Ishikawa (cell line): ENCODE measurements around the gene KCNJ9.
A peak's percentile ranks its signal among the peaks of the same experiment; 100 is the strongest.

Experiments
- CEBPB ChIP-seq: IDR thresholded peaks from 2 replicates; pipeline ENCODE4 v1.6.1; 2012
- CREB1 ChIP-seq: IDR thresholded peaks from 2 replicates; pipeline ENCODE4 v1.6.1; 2012; ENCODE audit warnings: low read depth
- EGR1 ChIP-seq: IDR thresholded peaks from 2 replicates; pipeline ENCODE4 v1.6.1; 2012
- EP300 ChIP-seq: IDR thresholded peaks from 2 replicates; pipeline ENCODE4 v1.6.1; 2012; ENCODE audit warnings: borderline replicate concordance
- FOXM1 ChIP-seq: IDR thresholded peaks from 2 replicates; pipeline ENCODE4 v1.6.1; 2012; ENCODE audit warnings: low read depth, borderline replicate concordance
- NFIC ChIP-seq: IDR thresholded peaks from 2 replicates; pipeline ENCODE4 v1.6.1; 2012
- RAD21 ChIP-seq: IDR thresholded peaks from 2 replicates; pipeline ENCODE4 v1.6.1; 2012; ENCODE audit warnings: low read depth
- TAF1 ChIP-seq: IDR thresholded peaks from 2 replicates; pipeline ENCODE4 v1.6.1; 2012; ENCODE audit warnings: low read depth, mild to moderate bottlenecking
- TCF12 ChIP-seq: IDR thresholded peaks from 2 replicates; pipeline ENCODE4 v1.6.1; 2012; ENCODE audit warnings: low read depth
- TEAD4 ChIP-seq: IDR thresholded peaks from 2 replicates; pipeline ENCODE4 v1.6.1; 2012
- YY1 ChIP-seq: IDR thresholded peaks from 2 replicates; pipeline ENCODE4 v1.6.1; 2012; ENCODE audit warnings: low read depth
- ZBTB7A ChIP-seq: IDR thresholded peaks from 2 replicates; pipeline ENCODE4 v1.6.1; 2012; ENCODE audit warnings: low read depth
- TF ChIP-seq, protein P1 (sequence below): IDR thresholded peaks from 2 replicates; pipeline ENCODE4 v1.6.1; 2012
- TF ChIP-seq, protein P2 (sequence below): IDR thresholded peaks from 2 replicates; pipeline ENCODE4 v1.6.1; 2012
- TF ChIP-seq, protein P3 (sequence below): IDR thresholded peaks from 2 replicates; pipeline ENCODE4 v1.6.1; 2012; ENCODE audit warnings: low read depth, mild to moderate bottlenecking

Gene KCNJ9

DNA sequence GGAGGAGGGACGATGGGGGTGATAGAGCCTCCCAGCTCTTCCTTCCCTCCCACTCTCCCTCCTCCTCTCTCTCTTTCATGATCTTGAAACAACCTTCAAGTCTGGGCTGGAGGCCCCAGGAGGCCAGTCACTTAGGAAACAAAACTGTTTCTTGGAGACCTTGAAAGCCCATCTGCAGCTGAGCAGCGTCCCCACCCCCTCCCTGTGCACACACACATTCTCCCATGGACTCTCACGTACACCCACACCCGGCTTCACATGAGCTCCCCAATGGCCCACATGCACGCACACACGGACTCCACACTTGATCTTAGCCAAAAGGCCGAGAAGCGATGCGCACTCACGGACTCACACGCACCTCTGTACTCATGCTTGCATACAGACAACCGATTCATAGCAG is 31.0 kb downstream of the KCNJ9 start:
- TF ChIP-seq NFIC (no peak), YY1 (no peak), TEAD4 (no peak), EP300 (no peak)
- TF ChIP-seq, protein P1, sequence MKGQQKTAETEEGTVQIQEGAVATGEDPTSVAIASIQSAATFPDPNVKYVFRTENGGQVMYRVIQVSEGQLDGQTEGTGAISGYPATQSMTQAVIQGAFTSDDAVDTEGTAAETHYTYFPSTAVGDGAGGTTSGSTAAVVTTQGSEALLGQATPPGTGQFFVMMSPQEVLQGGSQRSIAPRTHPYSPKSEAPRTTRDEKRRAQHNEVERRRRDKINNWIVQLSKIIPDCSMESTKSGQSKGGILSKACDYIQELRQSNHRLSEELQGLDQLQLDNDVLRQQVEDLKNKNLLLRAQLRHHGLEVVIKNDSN = no peak
- TF ChIP-seq, protein P2, sequence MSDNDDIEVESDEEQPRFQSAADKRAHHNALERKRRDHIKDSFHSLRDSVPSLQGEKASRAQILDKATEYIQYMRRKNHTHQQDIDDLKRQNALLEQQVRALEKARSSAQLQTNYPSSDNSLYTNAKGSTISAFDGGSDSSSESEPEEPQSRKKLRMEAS = no peak

DNA sequence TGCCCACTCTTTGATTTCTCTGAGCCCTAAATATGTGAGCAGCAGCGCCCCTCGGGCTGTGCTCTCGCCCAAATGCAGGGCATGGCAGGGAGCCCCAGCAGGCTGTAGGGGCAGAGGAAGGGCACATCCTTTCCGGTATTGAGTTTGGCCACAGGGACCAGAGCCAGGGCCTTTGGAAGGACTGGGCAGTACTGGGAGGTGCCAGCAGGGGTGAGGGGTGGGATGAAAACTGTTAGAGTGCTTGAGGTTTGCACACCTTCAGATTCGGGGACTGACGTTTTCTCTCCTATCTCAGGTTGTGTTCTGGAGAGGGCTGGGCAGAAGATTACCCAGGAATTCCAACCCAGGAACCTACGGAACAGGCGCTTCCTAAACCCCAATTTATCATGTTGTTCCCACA is 32.1 kb downstream of the KCNJ9 start:
- TF ChIP-seq, protein P2 = no peak
- TF ChIP-seq CEBPB (no peak), TCF12 (no peak), RAD21 (no peak), TEAD4 (no peak), EGR1 (no peak), CREB1 (no peak), ZBTB7A (no peak), NFIC (no peak), TAF1 (no peak), FOXM1 (no peak), EP300 (no peak), YY1 (no peak)
- TF ChIP-seq, protein P3, sequence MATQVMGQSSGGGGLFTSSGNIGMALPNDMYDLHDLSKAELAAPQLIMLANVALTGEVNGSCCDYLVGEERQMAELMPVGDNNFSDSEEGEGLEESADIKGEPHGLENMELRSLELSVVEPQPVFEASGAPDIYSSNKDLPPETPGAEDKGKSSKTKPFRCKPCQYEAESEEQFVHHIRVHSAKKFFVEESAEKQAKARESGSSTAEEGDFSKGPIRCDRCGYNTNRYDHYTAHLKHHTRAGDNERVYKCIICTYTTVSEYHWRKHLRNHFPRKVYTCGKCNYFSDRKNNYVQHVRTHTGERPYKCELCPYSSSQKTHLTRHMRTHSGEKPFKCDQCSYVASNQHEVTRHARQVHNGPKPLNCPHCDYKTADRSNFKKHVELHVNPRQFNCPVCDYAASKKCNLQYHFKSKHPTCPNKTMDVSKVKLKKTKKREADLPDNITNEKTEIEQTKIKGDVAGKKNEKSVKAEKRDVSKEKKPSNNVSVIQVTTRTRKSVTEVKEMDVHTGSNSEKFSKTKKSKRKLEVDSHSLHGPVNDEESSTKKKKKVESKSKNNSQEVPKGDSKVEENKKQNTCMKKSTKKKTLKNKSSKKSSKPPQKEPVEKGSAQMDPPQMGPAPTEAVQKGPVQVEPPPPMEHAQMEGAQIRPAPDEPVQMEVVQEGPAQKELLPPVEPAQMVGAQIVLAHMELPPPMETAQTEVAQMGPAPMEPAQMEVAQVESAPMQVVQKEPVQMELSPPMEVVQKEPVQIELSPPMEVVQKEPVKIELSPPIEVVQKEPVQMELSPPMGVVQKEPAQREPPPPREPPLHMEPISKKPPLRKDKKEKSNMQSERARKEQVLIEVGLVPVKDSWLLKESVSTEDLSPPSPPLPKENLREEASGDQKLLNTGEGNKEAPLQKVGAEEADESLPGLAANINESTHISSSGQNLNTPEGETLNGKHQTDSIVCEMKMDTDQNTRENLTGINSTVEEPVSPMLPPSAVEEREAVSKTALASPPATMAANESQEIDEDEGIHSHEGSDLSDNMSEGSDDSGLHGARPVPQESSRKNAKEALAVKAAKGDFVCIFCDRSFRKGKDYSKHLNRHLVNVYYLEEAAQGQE = no peak
- TF ChIP-seq, protein P1 = no peak

DNA sequence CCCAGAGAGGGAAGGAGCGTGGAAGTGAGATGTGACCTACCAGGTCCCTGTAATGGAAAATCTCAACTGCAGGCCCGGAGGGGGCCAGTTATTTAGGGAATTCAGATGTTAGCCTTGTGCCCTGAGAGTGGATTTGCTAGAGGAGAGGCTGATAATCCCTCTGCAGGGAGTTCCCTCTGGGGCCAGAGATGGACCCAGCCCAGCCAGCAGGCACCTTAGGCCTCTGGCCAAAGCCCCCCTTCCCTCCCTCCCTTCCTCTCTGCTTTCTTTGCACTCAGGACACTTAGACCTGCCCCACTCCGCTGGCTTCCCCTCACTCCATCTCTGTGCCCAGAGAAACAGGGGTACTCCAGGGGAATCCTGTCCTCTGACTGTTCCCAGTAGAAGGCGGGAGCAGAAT is 32.7 kb downstream of the KCNJ9 start:
- TF ChIP-seq ZBTB7A = no peak
- TF ChIP-seq TCF12 = no peak

DNA sequence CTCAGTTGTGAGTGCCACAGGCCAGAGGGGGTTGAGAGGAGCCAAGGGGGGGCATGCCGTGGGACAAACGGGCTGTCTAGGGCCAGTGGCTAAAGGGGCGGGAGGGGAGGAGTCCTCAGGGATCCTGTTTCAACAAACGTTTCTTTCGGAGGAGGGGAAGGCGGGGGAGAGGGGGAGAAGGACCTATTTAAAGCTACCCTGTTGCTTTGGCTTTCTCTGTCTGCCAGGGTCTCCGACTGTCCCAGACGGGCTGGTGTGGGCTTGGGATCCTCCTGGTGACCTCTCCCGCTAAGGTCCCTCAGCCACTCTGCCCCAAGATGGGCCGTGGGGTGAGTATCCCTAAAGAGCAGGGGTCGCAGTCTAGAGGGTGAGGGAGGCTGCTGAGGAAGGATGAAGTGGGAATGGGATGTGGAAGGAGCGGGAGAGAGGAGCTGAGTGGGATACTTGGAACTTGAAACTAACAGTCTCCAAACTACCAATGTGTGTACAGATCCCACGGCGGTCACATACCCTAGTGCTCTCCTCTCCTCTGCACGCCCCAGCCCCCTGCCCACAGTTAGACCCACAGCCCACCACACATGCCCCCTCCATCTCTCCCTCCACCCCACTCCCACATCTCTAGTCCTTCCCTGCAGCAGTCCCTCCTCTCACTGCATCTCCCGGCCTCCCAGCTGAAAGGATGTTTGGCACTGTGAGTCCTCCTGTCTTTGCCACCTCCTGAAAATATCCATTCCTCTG is 34.4 kb downstream of the KCNJ9 start, which contains the start of gene ATP1A2:
Gene ATP1A2, plus strand, starts transcription at position 215 of the 738 bp plus-strand sequence. Its CDS starts 103 bp downstream, at position 318.
- TF ChIP-seq TCF12 (no peak), EP300 (no peak), YY1 (no peak), TAF1 (no peak), RAD21 (no peak), ZBTB7A (no peak), FOXM1 (no peak), EGR1 (no peak), NFIC (no peak), CREB1 (no peak), CEBPB (no peak), TEAD4 (no peak)
- TF ChIP-seq, protein P1 = no peak
- TF ChIP-seq, protein P2 = no peak
- TF ChIP-seq, protein P3 = no peak

DNA sequence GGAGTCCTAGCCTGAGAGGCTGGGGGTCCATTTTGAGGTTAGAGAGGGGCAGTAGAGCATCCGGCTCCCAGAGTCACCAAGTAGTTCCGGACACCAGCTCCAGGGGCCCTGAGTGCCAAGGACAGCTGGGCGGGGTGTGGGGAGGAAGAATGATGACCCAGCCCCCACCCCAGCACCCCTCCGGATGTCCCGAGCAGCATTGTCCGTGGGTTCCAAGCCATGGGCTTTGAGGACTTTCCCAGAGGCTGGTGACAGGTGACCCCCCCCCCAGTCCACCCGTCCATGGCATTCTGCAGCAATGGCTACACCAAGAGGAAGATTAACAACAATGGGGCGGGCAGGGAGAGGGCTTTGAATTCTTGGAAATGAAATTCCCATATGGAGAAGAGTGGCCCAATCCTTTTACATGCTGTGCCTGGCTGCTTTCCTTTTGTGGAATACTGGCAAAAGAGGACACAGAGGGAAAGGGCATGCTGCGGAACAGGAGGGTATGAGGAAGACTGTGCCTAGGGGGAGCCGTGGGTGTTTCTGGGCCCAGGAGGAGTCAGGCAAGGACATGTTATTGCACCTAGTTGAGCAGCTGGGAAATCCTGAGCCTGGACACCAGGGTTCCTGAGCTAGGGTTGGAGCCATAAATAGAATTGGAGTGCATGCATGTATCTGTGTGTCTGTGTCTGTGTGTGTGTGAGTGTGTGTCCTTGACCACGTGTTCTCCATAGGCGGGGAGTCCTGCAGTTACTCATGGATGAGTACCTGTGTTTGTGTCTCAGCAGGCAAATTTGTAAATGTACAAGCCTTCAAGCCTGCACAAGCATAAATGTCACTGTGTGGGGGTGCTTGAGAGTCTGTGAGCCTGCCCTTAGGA is 35.2 kb downstream of the KCNJ9 start:
- TF ChIP-seq EP300 (no peak), TCF12 (no peak), YY1 (no peak), TEAD4 (no peak), ZBTB7A (no peak), CEBPB (no peak)
- TF ChIP-seq, protein P3 = no peak
- TF ChIP-seq, protein P1 = peak; percentile 33; the same call in 1 of the 2 replicates
